ENCODE measurements around the gene AUTS2.

AUTS2 gene

GRCh38 chr7:70602117-70602516, 1003.8 kb downstream of the AUTS2 start:
- no peak for DNase-seq (ENCODE audit: low spot score)

GRCh38 chr7:70607281-70607680, 1009.0 kb downstream of the AUTS2 start:
- DNase-seq (ENCODE audit: low spot score), result no peak

- DNase-seq (ENCODE audit: low spot score), result no peak
These were observed 1009.5 kb downstream of the AUTS2 start for GRCh38 chr7:70607759-70608158.

- no peak for DNase-seq (ENCODE audit: low spot score)
These were observed 1010.0 kb downstream of the AUTS2 start for GRCh38 chr7:70608229-70608628.

- DNase-seq (ENCODE audit: low spot score), result no peak
These were observed 1014.5 kb downstream of the AUTS2 start for GRCh38 chr7:70612811-70613210.

GRCh38 chr7:70614237-70615045, 1016.2 kb downstream of the AUTS2 start:
- no peak for DNase-seq (ENCODE audit: low spot score)

- DNase-seq (ENCODE audit: low spot score), result no peak
These were observed 1016.9 kb downstream of the AUTS2 start for GRCh38 chr7:70615066-70615606.

GRCh38 chr7:70616211-70616610, 1017.9 kb downstream of the AUTS2 start:
- no peak for DNase-seq (ENCODE audit: low spot score)

- no peak for DNase-seq (ENCODE audit: low spot score)
These were observed 1018.5 kb downstream of the AUTS2 start for GRCh38 chr7:70616821-70617220.

- DNase-seq (ENCODE audit: low spot score), result no peak
These were observed 1019.8 kb downstream of the AUTS2 start for GRCh38 chr7:70618020-70618551.

- DNase-seq (ENCODE audit: low spot score), result no peak
These were observed 1020.9 kb downstream of the AUTS2 start for GRCh38 chr7:70619130-70619529.

- no peak for DNase-seq (ENCODE audit: low spot score)
These were observed 1021.4 kb downstream of the AUTS2 start for GRCh38 chr7:70619659-70620058.

GRCh38 chr7:70620333-70621055, 1022.2 kb downstream of the AUTS2 start:
- DNase-seq (ENCODE audit: low spot score), result no peak

- no peak for DNase-seq (ENCODE audit: low spot score)
These were observed 1023.8 kb downstream of the AUTS2 start for GRCh38 chr7:70621954-70622600.

GRCh38 chr7:70622936-70623335, 1024.7 kb downstream of the AUTS2 start:
- no peak for DNase-seq (ENCODE audit: low spot score)

- DNase-seq (ENCODE audit: low spot score), result no peak
These were observed 1026.3 kb downstream of the AUTS2 start for GRCh38 chr7:70624500-70625103.

- no peak for DNase-seq (ENCODE audit: low spot score)
These were observed 1029.2 kb downstream of the AUTS2 start for GRCh38 chr7:70627461-70627860.

- DNase-seq (ENCODE audit: low spot score), result no peak
These were observed 1032.2 kb downstream of the AUTS2 start for GRCh38 chr7:70630440-70630817.

GRCh38 chr7:70630818-70631457, 1032.7 kb downstream of the AUTS2 start:
- no peak for DNase-seq (ENCODE audit: low spot score)

GRCh38 chr7:70631718-70632117, 1033.4 kb downstream of the AUTS2 start:
- DNase-seq (ENCODE audit: low spot score), result no peak

- no peak for DNase-seq (ENCODE audit: low spot score)
These were observed 1034.1 kb downstream of the AUTS2 start for GRCh38 chr7:70632400-70632799.

GRCh38 chr7:70634071-70634470, 1035.8 kb downstream of the AUTS2 start:
- no peak for DNase-seq (ENCODE audit: low spot score)
